SW480 (cell line): ENCODE data around the gene RPL37.
A peak's percentile ranks its signal among the peaks of the same experiment; 100 is the strongest.
"Not testable (repeated sequence)": the region's sequence is repeated elsewhere in the genome, so short reads cannot be mapped to it uniquely, and the experiment has no call there.

Experiments
- DNase-seq: peaks from one replicate; pipeline ENCODE4 v3.0.0-alpha.2; 2016; ENCODE audit warnings: low spot score

The RPL37 gene

GRCh38 chr5:40796487-40796889 lies 38.5 kb downstream of the RPL37 start:
- no peak for DNase-seq

- DNase-seq = not testable (repeated sequence)
Observed at GRCh38 chr5:40794877-40795276, 40.1 kb downstream of the RPL37 start.

GRCh38 chr5:40794340-40794739 lies 40.7 kb downstream of the RPL37 start:
- not testable (repeated sequence) for DNase-seq

GRCh38 chr5:40792691-40793090 lies 42.3 kb downstream of the RPL37 start:
- DNase-seq = not testable (repeated sequence)

- DNase-seq = no peak
Observed at GRCh38 chr5:40791715-40792139, 43.3 kb downstream of the RPL37 start.

GRCh38 chr5:40790947-40791593 lies 44.0 kb downstream of the RPL37 start:
- DNase-seq = no peak

- not testable (repeated sequence) for DNase-seq
Observed at GRCh38 chr5:40788941-40789340, 46.1 kb downstream of the RPL37 start.

- DNase-seq = no peak
Observed at GRCh38 chr5:40787986-40788385, 47.0 kb downstream of the RPL37 start.

- not testable (repeated sequence) for DNase-seq
Observed at GRCh38 chr5:40786664-40787063, 48.4 kb downstream of the RPL37 start.

- no peak for DNase-seq
Observed at GRCh38 chr5:40784916-40785315, 50.1 kb downstream of the RPL37 start.

GRCh38 chr5:40784027-40784653 lies 50.9 kb downstream of the RPL37 start:
- peak; percentile 48 for DNase-seq

GRCh38 chr5:40781843-40782409 lies 53.1 kb downstream of the RPL37 start:
- DNase-seq = no peak

GRCh38 chr5:40780858-40781257 lies 54.2 kb downstream of the RPL37 start:
- DNase-seq = no peak

- DNase-seq = no peak
Observed at GRCh38 chr5:40780199-40780598, 54.8 kb downstream of the RPL37 start.

- no peak for DNase-seq
Observed at GRCh38 chr5:40779561-40779960, 55.5 kb downstream of the RPL37 start.

- DNase-seq = no peak
Observed at GRCh38 chr5:40778133-40778532, 56.9 kb downstream of the RPL37 start.

- DNase-seq = no peak
Observed at GRCh38 chr5:40776658-40776977, 58.4 kb downstream of the RPL37 start.

- no peak for DNase-seq
Observed at GRCh38 chr5:40775846-40776657, 59.0 kb downstream of the RPL37 start.
